Measurements from ENCODE around the gene NINL.

The NINL gene

GRCh38 chr20:25623736-25624499 is 38.6 kb upstream of the NINL start, which contains the start of gene NANP:
Gene NANP, minus strand, starts transcription at chr20:25624014. Its CDS starts 66 bp downstream, at chr20:25623948.
- peak within 1 kb of the TSS; percentile 91 for H3K4me3 ChIP-seq (ENCODE audit: low read depth, low read length)
- peak; percentile 25 for TF ChIP-seq CTCF (conservative IDR thresholded peaks at IDR 0.05; ENCODE audit: low read depth, low read length)
- DNase-seq (ENCODE audit: low read depth): peak; percentile 99

- TF ChIP-seq CTCF (conservative IDR thresholded peaks at IDR 0.05; ENCODE audit: low read depth, low read length): no peak
- H3K4me3 ChIP-seq (ENCODE audit: low read depth, low read length): peak overlapping the region; percentile 91
- DNase-seq (ENCODE audit: low read depth): peak; percentile 34
Measured at GRCh38 chr20:25623225-25623735, 37.9 kb upstream of the NINL start.

GRCh38 chr20:25622450-25623224 is 37.3 kb upstream of the NINL start:
- TF ChIP-seq CTCF (conservative IDR thresholded peaks at IDR 0.05; ENCODE audit: low read depth, low read length): no peak
- H3K4me3 ChIP-seq (ENCODE audit: low read depth, low read length): peak overlapping the region; percentile 91
- DNase-seq (ENCODE audit: low read depth): peak; percentile 34

- DNase-seq (ENCODE audit: low read depth): no peak
- no peak for TF ChIP-seq CTCF (conservative IDR thresholded peaks at IDR 0.05; ENCODE audit: low read depth, low read length)
- H3K4me3 ChIP-seq (ENCODE audit: low read depth, low read length): peak overlapping the region; percentile 91
Measured at GRCh38 chr20:25622049-25622448, 36.7 kb upstream of the NINL start.

- no peak for TF ChIP-seq CTCF (conservative IDR thresholded peaks at IDR 0.05; ENCODE audit: low read depth, low read length)
- H3K4me3 ChIP-seq (ENCODE audit: low read depth, low read length): no peak overlapping the region
- no peak for DNase-seq (ENCODE audit: low read depth)
Measured at GRCh38 chr20:25619514-25619913, 34.2 kb upstream of the NINL start.

- DNase-seq (ENCODE audit: low read depth): peak; percentile 24
- H3K4me3 ChIP-seq (ENCODE audit: low read depth, low read length): no peak overlapping the region
- no peak for TF ChIP-seq CTCF (conservative IDR thresholded peaks at IDR 0.05; ENCODE audit: low read depth, low read length)
Measured at GRCh38 chr20:25608774-25609173, 23.4 kb upstream of the NINL start.
